HUDEP-2 (cell line): Measurements from ENCODE around the gene BMPR1B.

Experiments
- DNase-seq, 76 experiments: peaks; one replicate each; lab custom pipeline; 2025; ENCODE audit not compliant: unreplicated experiment in 76 of 76; lab: John Stamatoyannopoulos, UW

Gene BMPR1B

GRCh38 chr4:94944726-94945125, 187.0 kb downstream of the BMPR1B start:
- DNase-seq = no peak

- DNase-seq = no peak
Measured at GRCh38 chr4:94947681-94948108, 189.9 kb downstream of the BMPR1B start.

GRCh38 chr4:94954251-94954650, 196.5 kb downstream of the BMPR1B start:
- DNase-seq = no peak

- no peak for DNase-seq
Measured at GRCh38 chr4:94957030-94957429, 199.3 kb downstream of the BMPR1B start.

- DNase-seq = no peak
Measured at GRCh38 chr4:94959307-94959706, 201.6 kb downstream of the BMPR1B start.

- no peak for DNase-seq
Measured at GRCh38 chr4:94960708-94961107, 203.0 kb downstream of the BMPR1B start.

- no peak for DNase-seq
Measured at GRCh38 chr4:94961420-94961819, 203.7 kb downstream of the BMPR1B start.

- DNase-seq = no peak
Measured at GRCh38 chr4:94962484-94962883, 204.7 kb downstream of the BMPR1B start.

- DNase-seq = no peak
Measured at GRCh38 chr4:94965852-94966251, 208.1 kb downstream of the BMPR1B start.

- no peak for DNase-seq
Measured at GRCh38 chr4:94968493-94968892, 210.7 kb downstream of the BMPR1B start.

GRCh38 chr4:94970650-94971049, 212.9 kb downstream of the BMPR1B start:
- no peak for DNase-seq

- no peak for DNase-seq
Measured at GRCh38 chr4:94974773-94975172, 217.0 kb downstream of the BMPR1B start.

- DNase-seq = no peak
Measured at GRCh38 chr4:94976371-94977011, 218.7 kb downstream of the BMPR1B start.

GRCh38 chr4:94978904-94979303, 221.1 kb downstream of the BMPR1B start:
- DNase-seq = no peak

GRCh38 chr4:94979621-94980020, 221.9 kb downstream of the BMPR1B start:
- DNase-seq = no peak

- DNase-seq = no peak
Measured at GRCh38 chr4:94995684-94996394, 238.1 kb downstream of the BMPR1B start.

GRCh38 chr4:95000076-95000648, 242.4 kb downstream of the BMPR1B start:
- no peak for DNase-seq

- DNase-seq = no peak
Measured at GRCh38 chr4:95004912-95005311, 247.2 kb downstream of the BMPR1B start.

GRCh38 chr4:95007998-95008397, 250.2 kb downstream of the BMPR1B start:
- DNase-seq = no peak

GRCh38 chr4:95013236-95013635, 255.5 kb downstream of the BMPR1B start:
- DNase-seq = no peak

- DNase-seq = no peak
Measured at GRCh38 chr4:95014068-95014467, 256.3 kb downstream of the BMPR1B start.
